Measurements from ENCODE around the gene FN1. TPM values are rescaled to one million over a fixed set of nuclear protein-coding genes. Genes with fewer than 3 reads are reported as not detected.
A peak's percentile ranks its signal among the peaks of the same experiment; 100 is the strongest.

Gene FN1
- total and polyA plus RNA-seq, 2 donors (not counting 3 experiments of a cell fraction or from before 2014, with no cell fraction given): 3,221 to 3,740 TPM

- CTCF ChIA-PET: interaction anchor here (1.5 kb wide), 1 partner anchor 200 kb away, joined by 6 read pairs; no protein-coding TSS in a partner anchor
- H3K9me3 ChIP-seq (replicated peaks; ENCODE audit: control insufficient read depth, insufficient read depth, low read length): no peaks in the 10 kb centered on the region
- peaks cover 16 to 22% of the 10 kb centered on the region in 2 experiments for H3K36me3 ChIP-seq (ENCODE audit: control insufficient read depth in 2 of 2, extremely low read depth in 1 of 2, insufficient read depth in 2 of 2, low read length in 2 of 2)
- intact Hi-C loops (cut with micrococcal nuclease): no loop called here
- POLR2A ChIA-PET: interaction anchor here (0.6 kb wide), 1 partner anchor 12 kb away, joined by 4 read pairs; no protein-coding TSS in a partner anchor
- peaks cover 51% of the 10 kb centered on the region for H3K4me1 ChIP-seq (ENCODE audit: control insufficient read depth, extremely low read depth, insufficient read depth, low read length)
- H4K20me1 ChIP-seq (replicated peaks; ENCODE audit: control insufficient read depth, extremely low read depth, insufficient read depth, low read length): peaks cover 2% of the 10 kb centered on the region
- H3K9me1 ChIP-seq (replicated peaks; ENCODE audit: control insufficient read depth, extremely low read depth, insufficient read depth, low read length): no peaks in the 10 kb centered on the region
- no peak for TF ChIP-seq JUN (IDR thresholded peaks at IDR 0.05; ENCODE audit: borderline replicate concordance, insufficient read depth, insufficient read length, low read depth)
- peak; percentile 56 for TF ChIP-seq POLR2A (IDR thresholded peaks at IDR 0.05; ENCODE audit: low read depth, low read length)
- TF ChIP-seq POLR2AphosphoS5 (IDR thresholded peaks at IDR 0.05; ENCODE audit: insufficient read depth, low read depth, low read length): peak; percentile 36
- no peak for TF ChIP-seq GATA2 (IDR thresholded peaks at IDR 0.05; ENCODE audit: insufficient read depth, insufficient read length, low read depth, low read length)
- no peak for TF ChIP-seq EZH2 (IDR thresholded peaks at IDR 0.05; ENCODE audit: borderline replicate concordance, low read depth, low read length, severe bottlenecking)
- TF ChIP-seq MYC (IDR thresholded peaks at IDR 0.05; ENCODE audit: low read depth, low read length): no peak
- no peak for TF ChIP-seq FOS (IDR thresholded peaks at IDR 0.05; ENCODE audit: borderline replicate concordance, insufficient read depth, low read length)
- TF ChIP-seq CTCF (IDR thresholded peaks at IDR 0.05; ENCODE audit: extremely low read depth in 1 of 2, insufficient read depth in 1 of 2, low read depth in 1 of 2, low read length in 2 of 2): no peak
- TF ChIP-seq MAX (IDR thresholded peaks at IDR 0.05; ENCODE audit: insufficient read depth, insufficient read length): no peak
- peak overlapping the region; percentile 100 for H3K9ac ChIP-seq (replicated peaks; ENCODE audit: extremely low read depth, insufficient read depth, low read length)
- dilution Hi-C loops (cut with MboI; ENCODE audit: extremely low pct_ligation_motif_present, low sequenced_read_pairs): no loop called here
- TSS peak; percentile 37 for BruUV-seq (replicated peaks)
- peak overlapping the region; percentile 100 for H3K4me2 ChIP-seq (ENCODE audit: insufficient read depth, low read length)
- H2AFZ ChIP-seq (ENCODE audit: low read depth, low read length): no peak overlapping the region
- no peaks in the 10 kb centered on the region for H3K27me3 ChIP-seq (ENCODE audit: control insufficient read depth in 2 of 2, insufficient read depth in 2 of 2, low read length in 2 of 2)
- FAIRE-seq (no peak), DNase-seq (ENCODE audit: low read depth, low spot score) (peak; percentile 45)
- peak overlapping the region; percentile 86 for H3K27ac ChIP-seq (ENCODE audit: insufficient read depth, low read depth, low read length)
- peak overlapping the region; percentile 77 to 100 (median 99) for H3K4me3 ChIP-seq (replicated peaks in 1 of 3; ENCODE audit: insufficient read depth in 1 of 3, low read depth in 1 of 3, low read length in 3 of 3)
- peaks cover 45% of the 10 kb centered on the region for H3K79me2 ChIP-seq (ENCODE audit: control insufficient read depth, insufficient read depth, low read length)
Observed at GRCh38 chr2:215435280-215435869, 493 bp downstream of the FN1 start.

All from endothelial cell of umbilical vein (primary cell).